ENCODE measurements around the gene FAM78B. TPM values are rescaled to one million over a fixed set of nuclear protein-coding genes. Genes with fewer than 3 reads are reported as not detected.

Gene FAM78B
- total RNA-seq, 2 experiments from 2014 or later, result 0.13 to 0.25 TPM

- ChIA-PET CTCF (no interaction called here), POLR2A (no interaction called here)
Observed at GRCh38 chr1:166122873-166123466, 43.8 kb downstream of the FAM78B start.

- POLR2A ChIA-PET, result no interaction called here
Observed at GRCh38 chr1:166121010-166121409, 45.8 kb downstream of the FAM78B start.

GRCh38 chr1:166120281-166120680, 46.5 kb downstream of the FAM78B start:
- ChIA-PET POLR2A (no interaction called here), CTCF (no interaction called here)

More at GRCh38 chr1:166121010-166121409, 45.8 kb downstream of the FAM78B start:
- CTCF ChIA-PET, result no interaction called here

GRCh38 chr1:166119471-166119965, 47.3 kb downstream of the FAM78B start:
- ChIA-PET CTCF (no interaction called here), POLR2A (no interaction called here)

- ChIA-PET CTCF (no interaction called here), POLR2A (no interaction called here)
Observed at GRCh38 chr1:166117776-166118175, 49.0 kb downstream of the FAM78B start.

- POLR2A ChIA-PET, result no interaction called here
- CTCF ChIA-PET, result no interaction called here
Observed at GRCh38 chr1:166116026-166116425, 50.8 kb downstream of the FAM78B start.

GRCh38 chr1:166114419-166114818, 52.4 kb downstream of the FAM78B start:
- CTCF ChIA-PET, result no interaction called here

GRCh38 chr1:166113630-166114029, 53.2 kb downstream of the FAM78B start:
- CTCF ChIA-PET, result interaction anchor here (0.6 kb wide), 1 partner anchor 40 kb away, joined by 3 read pairs; no protein-coding TSS in a partner anchor
- POLR2A ChIA-PET, result no interaction called here

More at GRCh38 chr1:166114419-166114818, 52.4 kb downstream of the FAM78B start:
- POLR2A ChIA-PET, result no interaction called here

GRCh38 chr1:166113031-166113430, 53.8 kb downstream of the FAM78B start:
- CTCF ChIA-PET, result interaction anchor here (0.6 kb wide), 1 partner anchor 39 kb away, joined by 3 read pairs; no protein-coding TSS in a partner anchor
- POLR2A ChIA-PET, result no interaction called here

GRCh38 chr1:166112425-166112824, 54.4 kb downstream of the FAM78B start:
- ChIA-PET CTCF (no interaction called here), POLR2A (no interaction called here)

GRCh38 chr1:166111430-166111829, 55.4 kb downstream of the FAM78B start:
- POLR2A ChIA-PET, result no interaction called here
- CTCF ChIA-PET, result no interaction called here

GRCh38 chr1:166090244-166090643, 76.6 kb downstream of the FAM78B start:
- ChIA-PET POLR2A (no interaction called here), CTCF (no interaction called here)

GRCh38 chr1:166089804-166090203, 77.0 kb downstream of the FAM78B start:
- CTCF ChIA-PET, result no interaction called here
- POLR2A ChIA-PET, result no interaction called here

GRCh38 chr1:166088572-166088955, 78.2 kb downstream of the FAM78B start:
- ChIA-PET POLR2A (no interaction called here), CTCF (no interaction called here)

- POLR2A ChIA-PET, result no interaction called here
- CTCF ChIA-PET, result no interaction called here
Observed at GRCh38 chr1:166087734-166088571, 78.8 kb downstream of the FAM78B start.

GRCh38 chr1:166086113-166086883, 80.5 kb downstream of the FAM78B start:
- ChIA-PET POLR2A (no interaction called here), CTCF (no interaction called here)

GRCh38 chr1:166084613-166085012, 82.2 kb downstream of the FAM78B start:
- ChIA-PET CTCF (no interaction called here), POLR2A (no interaction called here)

GRCh38 chr1:166083887-166084286, 82.9 kb downstream of the FAM78B start:
- POLR2A ChIA-PET, result no interaction called here

GRCh38 chr1:166082601-166083000, 84.2 kb downstream of the FAM78B start:
- ChIA-PET CTCF (no interaction called here), POLR2A (no interaction called here)

More at GRCh38 chr1:166083887-166084286, 82.9 kb downstream of the FAM78B start:
- CTCF ChIA-PET, result no interaction called here

GRCh38 chr1:166080967-166081870, 85.6 kb downstream of the FAM78B start:
- CTCF ChIA-PET, result no interaction called here
- POLR2A ChIA-PET, result no interaction called here
